Endothelial cell (in vitro differentiated cells): ENCODE data around the gene CORO2A. TPM values are rescaled to one million over a fixed set of nuclear protein-coding genes. Genes with fewer than 3 reads are reported as not detected.

Source experiments
- DNase-seq: peaks from one replicate; pipeline ENCODE4 v3.0.0; 2021; ENCODE audit warnings: low spot score
- H3K27ac Mint-ChIP-seq: one replicate; pipeline ENCODE4 v1.8.0; 2021; ENCODE audit warnings: mixed read lengths, inconsistent platforms; ENCODE audit not compliant: unreplicated experiment
- H3K27me3 Mint-ChIP-seq: one replicate; pipeline ENCODE4 v1.8.0; 2021; ENCODE audit warnings: mild to moderate bottlenecking, moderate library complexity, mixed read lengths, inconsistent platforms; ENCODE audit not compliant: unreplicated experiment
- H3K36me3 Mint-ChIP-seq: one replicate; pipeline ENCODE4 v1.8.0; 2021; ENCODE audit warnings: mild to moderate bottlenecking, low read depth, mixed read lengths, inconsistent platforms; ENCODE audit not compliant: unreplicated experiment
- H3K4me1 Mint-ChIP-seq: one replicate; pipeline ENCODE4 v1.8.0; 2021; ENCODE audit warnings: mild to moderate bottlenecking, mixed read lengths, inconsistent platforms; ENCODE audit not compliant: unreplicated experiment
- H3K4me3 Mint-ChIP-seq: one replicate; pipeline ENCODE4 v1.8.0; 2021; ENCODE audit warnings: mild to moderate bottlenecking, mixed read lengths, inconsistent platforms; ENCODE audit not compliant: unreplicated experiment
- H3K9me3 Mint-ChIP-seq: one replicate; pipeline ENCODE4 v1.8.0; 2021; ENCODE audit warnings: mixed read lengths, inconsistent platforms; ENCODE audit not compliant: unreplicated experiment
- total RNA-seq: library from RNA; stranded (reverse); fragmentation: NEBNext Ultra II Directional; extraction: Animal tissue kit (Norgen Biotek cat#: 25700); gene quantifications from one replicate; pipeline ENCODE4 v1.2.1, GENCODE V29; 2021; ENCODE audit not compliant: unreplicated experiment
- TF ChIP-seq, protein P1 (sequence below): fragments of 200-600 bp; sonication (generic); IDR thresholded peaks from one replicate; pipeline ENCODE4 v1.5.0; 2021; ENCODE audit warnings: antibody characterized with exemption; ENCODE audit not compliant: unreplicated experiment

CORO2A gene
- total RNA-seq, 1 donor from 2014 or later, result 5.5 TPM

- no peaks in the 10 kb centered on the region for H3K36me3 Mint-ChIP-seq
- TF ChIP-seq, protein P1, sequence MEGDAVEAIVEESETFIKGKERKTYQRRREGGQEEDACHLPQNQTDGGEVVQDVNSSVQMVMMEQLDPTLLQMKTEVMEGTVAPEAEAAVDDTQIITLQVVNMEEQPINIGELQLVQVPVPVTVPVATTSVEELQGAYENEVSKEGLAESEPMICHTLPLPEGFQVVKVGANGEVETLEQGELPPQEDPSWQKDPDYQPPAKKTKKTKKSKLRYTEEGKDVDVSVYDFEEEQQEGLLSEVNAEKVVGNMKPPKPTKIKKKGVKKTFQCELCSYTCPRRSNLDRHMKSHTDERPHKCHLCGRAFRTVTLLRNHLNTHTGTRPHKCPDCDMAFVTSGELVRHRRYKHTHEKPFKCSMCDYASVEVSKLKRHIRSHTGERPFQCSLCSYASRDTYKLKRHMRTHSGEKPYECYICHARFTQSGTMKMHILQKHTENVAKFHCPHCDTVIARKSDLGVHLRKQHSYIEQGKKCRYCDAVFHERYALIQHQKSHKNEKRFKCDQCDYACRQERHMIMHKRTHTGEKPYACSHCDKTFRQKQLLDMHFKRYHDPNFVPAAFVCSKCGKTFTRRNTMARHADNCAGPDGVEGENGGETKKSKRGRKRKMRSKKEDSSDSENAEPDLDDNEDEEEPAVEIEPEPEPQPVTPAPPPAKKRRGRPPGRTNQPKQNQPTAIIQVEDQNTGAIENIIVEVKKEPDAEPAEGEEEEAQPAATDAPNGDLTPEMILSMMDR, result no peak
- H3K27ac Mint-ChIP-seq, result no peak overlapping the region
- H3K4me3 Mint-ChIP-seq, result no peak overlapping the region
- DNase-seq, result no peak
- H3K27me3 Mint-ChIP-seq, result peaks cover 4% of the 10 kb centered on the region
- H3K4me1 Mint-ChIP-seq, result peaks cover 5% of the 10 kb centered on the region
- no peaks in the 10 kb centered on the region for H3K9me3 Mint-ChIP-seq
These were observed 3.0 kb downstream of the CORO2A start for GRCh38 chr9:98189412-98189811.

GRCh38 chr9:98187926-98188325, 4.5 kb downstream of the CORO2A start:
- Mint-ChIP-seq H3K4me1 (no peaks in the 10 kb centered on the region), H3K27me3 (peaks cover 2% of the 10 kb centered on the region), H3K36me3 (no peaks in the 10 kb centered on the region), H3K27ac (no peak overlapping the region), H3K9me3 (no peaks in the 10 kb centered on the region), H3K4me3 (no peak overlapping the region)
- no peak for DNase-seq
- TF ChIP-seq, protein P1, result no peak

- DNase-seq, result no peak
- H3K9me3 Mint-ChIP-seq, result no peaks in the 10 kb centered on the region
- TF ChIP-seq, protein P1, result no peak
- H3K36me3 Mint-ChIP-seq, result no peaks in the 10 kb centered on the region
- H3K4me1 Mint-ChIP-seq, result no peaks in the 10 kb centered on the region
- H3K27ac Mint-ChIP-seq, result no peak overlapping the region
- H3K4me3 Mint-ChIP-seq, result no peak overlapping the region
- H3K27me3 Mint-ChIP-seq, result peaks cover 4% of the 10 kb centered on the region
These were observed 6.2 kb downstream of the CORO2A start for GRCh38 chr9:98186236-98186635.

GRCh38 chr9:98185611-98186171, 6.7 kb downstream of the CORO2A start:
- no peak overlapping the region for H3K27ac Mint-ChIP-seq
- TF ChIP-seq, protein P1, result no peak

DNA sequence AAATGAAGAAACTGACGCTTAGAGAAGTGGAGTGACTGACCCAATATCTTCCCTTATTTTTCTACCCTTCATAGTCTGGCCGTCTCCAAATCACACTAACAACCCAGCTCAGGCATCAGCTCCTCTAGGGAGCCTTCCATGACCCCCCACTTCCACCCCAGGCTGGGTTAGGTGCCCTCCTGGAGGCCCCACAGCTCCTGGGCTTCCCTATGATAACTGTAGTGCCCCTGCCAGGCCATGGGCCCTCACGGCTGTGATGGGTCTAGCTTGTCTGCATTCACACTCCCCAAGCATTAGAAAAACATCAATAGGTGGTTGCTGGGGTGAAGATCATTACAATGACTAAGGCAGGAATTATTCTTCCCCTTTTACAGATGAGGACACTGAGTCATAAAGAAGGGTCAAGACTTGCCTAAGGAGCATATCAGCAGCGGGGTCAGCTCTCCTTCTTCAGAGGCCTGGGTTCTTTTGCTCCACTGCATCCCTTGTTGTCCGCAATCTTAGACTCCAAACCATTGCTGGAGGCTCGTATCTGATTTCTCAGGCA, 7.3 kb downstream of the CORO2A start:
- TF ChIP-seq, protein P1, result no peak
- H3K27me3 Mint-ChIP-seq, result peaks cover 5% of the 10 kb centered on the region
- no peak overlapping the region for H3K4me3 Mint-ChIP-seq
- peaks cover under 1% of the 10 kb centered on the region for H3K4me1 Mint-ChIP-seq
- H3K27ac Mint-ChIP-seq, result no peak overlapping the region
- H3K36me3 Mint-ChIP-seq, result no peaks in the 10 kb centered on the region
- no peak for DNase-seq
- H3K9me3 Mint-ChIP-seq, result no peaks in the 10 kb centered on the region

More at GRCh38 chr9:98185611-98186171, 6.7 kb downstream of the CORO2A start:
- Mint-ChIP-seq H3K36me3 (no peaks in the 10 kb centered on the region), H3K4me1 (no peaks in the 10 kb centered on the region), H3K4me3 (no peak overlapping the region), H3K27me3 (peaks cover 4% of the 10 kb centered on the region), H3K9me3 (no peaks in the 10 kb centered on the region)
- DNase-seq, result no peak
